PC-9 (cell line): ENCODE results near the gene ITGB6. TPM values are rescaled to one million over a fixed set of nuclear protein-coding genes. Genes with fewer than 3 reads are reported as not detected.
A peak's percentile ranks its signal among the peaks of the same experiment; 100 is the strongest.

Experiments
- BruUV-seq: library from RNA; stranded (reverse); fragments of 400-500 nt; replicated peaks from 2 replicates; lab custom pipeline; 2021; lab: Mats Ljungman, UMichigan
- CTCF ChIA-PET: fragments of 300-600 bp; sonication (Branson Sonifier 250); formaldehyde crosslinking; loops from one replicate; lab custom pipeline; 2022; ENCODE audit warnings: antibody characterized with exemption; lab: Charles Lee
- POLR2A ChIA-PET: fragments of 300-600 bp; sonication (Branson Sonifier 250); formaldehyde crosslinking; loops from one replicate; lab custom pipeline; 2022; ENCODE audit warnings: antibody characterized with exemption; ENCODE audit not compliant: unreplicated experiment; lab: Charles Lee
- DNase-seq, 2 experiments: peaks; one replicate each; pipeline versions ENCODE4 v3.0.0 to v3.0.0-alpha.2; 2015 to 2022; ENCODE audit warnings: mixed read lengths in 1 of 2
- H2AFZ ChIP-seq: fragments of 200-600 bp; sonication (generic); 2 replicates; pipeline ENCODE4 v1.8.1; 2017; ENCODE audit warnings: antibody characterized with exemption
- H3F3A ChIP-seq: fragments of 200-600 bp; sonication (generic); 2 replicates; pipeline ENCODE4 v1.8.1; 2017; ENCODE audit warnings: antibody characterized with exemption, mild to moderate bottlenecking, low read depth; ENCODE audit not compliant: insufficient read depth
- H3K27ac ChIP-seq: fragments of 200-600 bp; sonication (generic); 2 replicates; pipeline ENCODE4 v1.6.1; 2016; ENCODE audit warnings: mixed run types
- H3K27me3 ChIP-seq: fragments of 200-600 bp; sonication (generic); 2 replicates; pipeline ENCODE4 v1.6.1; 2016; ENCODE audit warnings: low read depth, mixed run types; ENCODE audit not compliant: insufficient read depth
- H3K36me3 ChIP-seq: fragments of 200-600 bp; sonication (generic); 2 replicates; pipeline ENCODE4 v1.6.1; 2016; ENCODE audit warnings: low read depth, mixed run types
- H3K4me1 ChIP-seq: fragments of 200-600 bp; sonication (generic); replicated peaks from 2 replicates; pipeline ENCODE4 v1.6.1; 2016; ENCODE audit warnings: mixed run types; ENCODE audit not compliant: insufficient read depth
- H3K4me2 ChIP-seq: fragments of 200-600 bp; sonication (generic); 2 replicates; pipeline ENCODE4 v1.6.1; 2017; ENCODE audit warnings: mixed run types
- H3K4me3 ChIP-seq: fragments of 200-600 bp; sonication (generic); 2 replicates; pipeline ENCODE4 v1.6.1; 2016; ENCODE audit warnings: mixed run types
- H3K79me2 ChIP-seq: fragments of 200-600 bp; sonication (generic); 2 replicates; pipeline ENCODE4 v1.6.1; 2017; ENCODE audit warnings: low read depth, mixed run types
- H3K9me2 ChIP-seq: fragments of 200-600 bp; sonication (generic); 2 replicates; pipeline ENCODE4 v1.8.1; 2017; ENCODE audit warnings: mild to moderate bottlenecking; ENCODE audit not compliant: insufficient read depth
- H3K9me3 ChIP-seq: fragments of 200-600 bp; sonication (generic); 2 replicates; pipeline ENCODE4 v1.8.1; 2016; ENCODE audit warnings: low read depth; ENCODE audit not compliant: insufficient read depth
- H4K20me1 ChIP-seq: fragments of 200-600 bp; sonication (generic); 2 replicates; pipeline ENCODE4 v1.8.1; 2017; ENCODE audit not compliant: insufficient read depth
- CTCF ChIP-seq: fragments of 200-600 bp; sonication (generic); conservative IDR thresholded peaks from 2 replicates; pipeline ENCODE4 v1.6.1; 2017; ENCODE audit warnings: mixed run types, antibody characterized with exemption, mild to moderate bottlenecking, moderate library complexity
- EZH2 ChIP-seq: fragments of 200-600 bp; sonication (generic); IDR thresholded peaks from 2 replicates; pipeline ENCODE4 v1.8.0; 2017; ENCODE audit warnings: antibody characterized with exemption, low read depth
- intact Hi-C: fragments of 100-400 bp; cut with micrococcal nuclease; formaldehyde crosslinking; loops from one replicate; pipeline ENCODE4 v1.10.0; 2022; ENCODE audit not compliant: unreplicated experiment
- total RNA-seq: library from RNA; stranded (reverse); gene quantifications from 2 replicates; pipeline ENCODE4 v1.2.3, GENCODE V29; 2021

The ITGB6 gene
- total RNA-seq, 1 experiment from 2014 or later, result 24.3 TPM

- Histone ChIP-seq H3K79me2 (no peaks in the 10 kb centered on the region), H3K36me3 (no peaks in the 10 kb centered on the region), H3K4me1 (peaks cover 7% of the 10 kb centered on the region; the same call in 1 of the 2 replicates), H3K27ac (no peak overlapping the region), H3K4me2 (no peak overlapping the region), H4K20me1 (no peaks in the 10 kb centered on the region), H2AFZ (no peak overlapping the region), H3F3A (no peaks in the 10 kb centered on the region), H3K4me3 (no peak overlapping the region), H3K9me3 (peaks cover 7% of the 10 kb centered on the region), H3K9me2 (no peaks in the 10 kb centered on the region), H3K27me3 (no peaks in the 10 kb centered on the region)
- DNase-seq, result no peak
- ChIA-PET CTCF (no interaction called here), POLR2A (no interaction called here)
- intact Hi-C loops, result no loop called here
- BruUV-seq, result no TSS peak
- TF ChIP-seq EZH2 (no peak), CTCF (no peak)
These were observed 107.6 kb downstream of the ITGB6 start for GRCh38 chr2:160092445-160092844.

GRCh38 chr2:160091381-160091780 lies 108.7 kb downstream of the ITGB6 start:
- Histone ChIP-seq H3F3A (no peaks in the 10 kb centered on the region), H3K27me3 (no peaks in the 10 kb centered on the region), H3K4me2 (no peak overlapping the region), H3K9me2 (no peaks in the 10 kb centered on the region), H3K4me1 (peaks cover 7% of the 10 kb centered on the region; the same call in 1 of the 2 replicates), H3K36me3 (no peaks in the 10 kb centered on the region), H3K4me3 (no peak overlapping the region), H2AFZ (no peak overlapping the region), H4K20me1 (no peaks in the 10 kb centered on the region), H3K27ac (no peak overlapping the region), H3K79me2 (no peaks in the 10 kb centered on the region), H3K9me3 (peaks cover 7% of the 10 kb centered on the region)
- CTCF ChIA-PET, result interaction anchor here (0.7 kb wide), 1 partner anchor 244 kb away, joined by 3 read pairs; no protein-coding TSS in a partner anchor
- TF ChIP-seq CTCF (no peak), EZH2 (no peak)
- POLR2A ChIA-PET, result interaction anchor here (0.7 kb wide), 1 partner anchor 113 kb away, joined by 12 read pairs; no protein-coding TSS in a partner anchor
- no TSS peak for BruUV-seq
- DNase-seq, result peak in 1 of 2 experiments; percentile 42
- intact Hi-C loops, result no loop called here

GRCh38 chr2:160087854-160088745 lies 112.0 kb downstream of the ITGB6 start:
- H3K4me2 ChIP-seq, result no peak overlapping the region
- POLR2A ChIA-PET, result no interaction called here
- H3K79me2 ChIP-seq, result no peaks in the 10 kb centered on the region
- H3K4me3 ChIP-seq, result no peak overlapping the region
- CTCF ChIA-PET, result no interaction called here
- H3K27ac ChIP-seq, result no peak overlapping the region
- H3K4me1 ChIP-seq, result peaks cover 7% of the 10 kb centered on the region; the same call in 1 of the 2 replicates
- no peaks in the 10 kb centered on the region for H3K36me3 ChIP-seq
- H4K20me1 ChIP-seq, result no peaks in the 10 kb centered on the region
- no TSS peak for BruUV-seq
- H3K9me3 ChIP-seq, result peaks cover 7% of the 10 kb centered on the region
- H3K27me3 ChIP-seq, result no peaks in the 10 kb centered on the region
- H2AFZ ChIP-seq, result no peak overlapping the region
- TF ChIP-seq EZH2, result no peak
- TF ChIP-seq CTCF, result peak; percentile 56
- H3K9me2 ChIP-seq, result no peaks in the 10 kb centered on the region
- DNase-seq, result no peak
- no peaks in the 10 kb centered on the region for H3F3A ChIP-seq
- intact Hi-C loops, result no loop called here
